MM.1S (cell line): ENCODE data around the gene MYOCD.

Experiments used
- CTCF ChIP-seq: fragments of 300-600 bp; sonication (generic); IDR thresholded peaks from 2 replicates; pipeline ENCODE4 v1.5.1; 2016; ENCODE audit warnings: antibody characterized with exemption, low read length, mixed read lengths
- EZH2 ChIP-seq: fragments of 300-600 bp; sonication (generic); optimal IDR thresholded peaks from 2 replicates; pipeline ENCODE3; 2017; ENCODE audit warnings: low read depth, mild to moderate bottlenecking, antibody characterized with exemption, low read length, mixed read lengths
- EZH2phosphoT487 ChIP-seq: fragments of 300-600 bp; sonication (generic); IDR thresholded peaks from 2 replicates; pipeline ENCODE4 v1.6.1; 2018; ENCODE audit warnings: antibody characterized with exemption, low read length

- no peak for TF ChIP-seq CTCF
- TF ChIP-seq EZH2phosphoT487 = no peak
- TF ChIP-seq EZH2 = no peak
These were observed 32.9 kb upstream of the MYOCD start for GRCh38 chr17:12632785-12633184.
